Mucosa of descending colon (tissue), 3 donors: ENCODE measurements around the gene WDR37. TPM values are rescaled to one million over a fixed set of nuclear protein-coding genes. Genes with fewer than 3 reads are reported as not detected.
"Not testable (repeated sequence)": the region's sequence is repeated elsewhere in the genome, so short reads cannot be mapped to it uniquely, and the experiment has no call there.

Source experiments
- ATAC-seq: fragments of 200-7000 bp; cut with Tn5 transposase; one replicate; pipeline ENCODE4 v1.9.1; 2020; ENCODE audit warnings: mild to moderate bottlenecking, moderate library complexity
- DNase-seq, 3 donors: peaks; one replicate each; pipeline ENCODE4 v3.0.0-alpha.2; 2020
- H3K36me3 ChIP-seq: fragments of 200-600 bp; one replicate; pipeline ENCODE4 v1.8.0; 2021; ENCODE audit warnings: low read depth, mild to moderate bottlenecking
- H3K4me1 ChIP-seq: fragments of 200-600 bp; one replicate; pipeline ENCODE4 v1.8.0; 2021; ENCODE audit warnings: low read depth, mild to moderate bottlenecking
- H3K4me3 ChIP-seq: fragments of 200-600 bp; one replicate; pipeline ENCODE4 v1.8.0; 2021; ENCODE audit warnings: mild to moderate bottlenecking
- H3K9me3 ChIP-seq: fragments of 200-600 bp; one replicate; pipeline ENCODE4 v1.8.0; 2021; ENCODE audit warnings: mild to moderate bottlenecking
- intact Hi-C, 2 donors: fragments of 100-400 bp; cut with DNase I in 1 of 2; cut with micrococcal nuclease in 1 of 2; formaldehyde crosslinking; loops; one replicate each; pipeline versions ENCODE4 v1.11.0 to v1.11.1; 2022; cut with DNase I, micrococcal nuclease
- total RNA-seq, 3 donors: library from RNA; stranded (reverse); fragmentation: NEBNext Ultra II Directional in 2 of 3; extraction: Animal tissue kit (Norgen Biotek cat#: 25700) in 2 of 3; gene quantifications; one replicate each; pipeline versions ENCODE4 v1.2.1 to v1.2.4, GENCODE V29; 2021 to 2023
- TF ChIP-seq, protein P1 (sequence below): fragments of 200-600 bp; IDR thresholded peaks from one replicate; pipeline ENCODE4 v1.8.0; 2022; ENCODE audit warnings: antibody characterized with exemption, mild to moderate bottlenecking
- donor health status: DM: no; HTN: no; CAD: no; lungs with moderate emphysema.
- donor health status: DM: no; HTN: no; CAD: no.
- donor health status: DM: no; HTN: yes; CAD: no.

WDR37 gene
- total RNA-seq, 3 donors from 2014 or later: 18.3 to 24.1 (median 20.8) TPM

DNA sequence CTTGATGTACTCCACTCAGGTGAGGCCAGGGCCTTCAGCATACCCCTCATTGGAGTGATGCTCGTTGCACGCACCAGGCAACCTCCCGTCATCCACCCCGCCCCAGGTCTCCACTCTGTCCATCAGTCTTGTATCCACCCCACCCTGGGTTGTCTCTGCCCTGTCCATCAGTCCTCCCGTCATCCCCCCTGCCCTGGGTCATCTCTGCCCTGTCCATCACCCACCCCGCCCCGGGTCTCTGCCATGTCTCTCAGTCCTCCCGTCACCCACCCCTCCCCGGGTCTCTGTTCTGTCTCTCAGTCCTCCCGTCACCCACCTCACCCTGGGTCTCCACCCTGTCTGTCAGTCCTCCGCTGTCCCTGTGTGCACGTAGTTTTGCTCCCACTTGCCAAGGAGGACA lies 59.9 kb downstream of the WDR37 start:
- ATAC-seq: no peak
- no peak overlapping the region for H3K4me3 ChIP-seq
- no peak for DNase-seq
- TF ChIP-seq, protein P1, sequence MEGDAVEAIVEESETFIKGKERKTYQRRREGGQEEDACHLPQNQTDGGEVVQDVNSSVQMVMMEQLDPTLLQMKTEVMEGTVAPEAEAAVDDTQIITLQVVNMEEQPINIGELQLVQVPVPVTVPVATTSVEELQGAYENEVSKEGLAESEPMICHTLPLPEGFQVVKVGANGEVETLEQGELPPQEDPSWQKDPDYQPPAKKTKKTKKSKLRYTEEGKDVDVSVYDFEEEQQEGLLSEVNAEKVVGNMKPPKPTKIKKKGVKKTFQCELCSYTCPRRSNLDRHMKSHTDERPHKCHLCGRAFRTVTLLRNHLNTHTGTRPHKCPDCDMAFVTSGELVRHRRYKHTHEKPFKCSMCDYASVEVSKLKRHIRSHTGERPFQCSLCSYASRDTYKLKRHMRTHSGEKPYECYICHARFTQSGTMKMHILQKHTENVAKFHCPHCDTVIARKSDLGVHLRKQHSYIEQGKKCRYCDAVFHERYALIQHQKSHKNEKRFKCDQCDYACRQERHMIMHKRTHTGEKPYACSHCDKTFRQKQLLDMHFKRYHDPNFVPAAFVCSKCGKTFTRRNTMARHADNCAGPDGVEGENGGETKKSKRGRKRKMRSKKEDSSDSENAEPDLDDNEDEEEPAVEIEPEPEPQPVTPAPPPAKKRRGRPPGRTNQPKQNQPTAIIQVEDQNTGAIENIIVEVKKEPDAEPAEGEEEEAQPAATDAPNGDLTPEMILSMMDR: no peak
- H3K36me3 ChIP-seq: no peaks in the 10 kb centered on the region
- no peaks in the 10 kb centered on the region for H3K9me3 ChIP-seq
- H3K4me1 ChIP-seq: peaks cover 20% of the 10 kb centered on the region
- intact Hi-C loops: no loop called here

DNA sequence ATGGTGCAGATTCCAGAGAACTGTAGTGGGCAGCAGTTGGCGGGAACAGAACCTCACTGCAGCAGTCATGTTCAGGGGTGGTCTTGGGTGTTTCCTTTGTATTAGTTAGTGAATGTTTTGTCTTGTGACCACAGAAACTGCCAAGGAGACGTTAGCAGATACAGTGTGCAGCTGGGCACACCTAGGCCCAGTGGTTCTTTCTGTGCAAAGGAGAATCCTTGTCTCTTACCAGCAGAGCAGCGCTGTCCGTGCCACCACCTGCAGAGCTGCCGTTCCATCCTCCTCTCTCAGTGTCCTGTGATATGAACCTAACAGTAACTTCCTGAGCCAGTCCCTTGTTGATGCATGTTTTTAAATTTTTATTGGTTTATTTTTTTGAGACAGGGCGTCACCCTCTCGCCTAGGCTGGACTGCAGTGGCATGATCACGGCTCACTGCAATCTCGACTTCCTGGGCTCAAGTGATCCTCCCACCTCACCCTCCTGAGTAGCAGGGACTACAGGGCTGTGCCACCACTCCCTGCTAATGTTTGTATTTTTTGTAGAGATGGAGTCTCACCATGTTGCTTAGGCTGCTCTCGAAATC lies 60.6 kb downstream of the WDR37 start:
- Histone ChIP-seq H3K4me1 (peaks cover 20% of the 10 kb centered on the region), H3K4me3 (no peak overlapping the region), H3K9me3 (no peaks in the 10 kb centered on the region), H3K36me3 (no peaks in the 10 kb centered on the region)
- intact Hi-C loops: no loop called here
- peak in 1 of 3 donors; percentile 25 for DNase-seq
- peak; percentile 72 for ATAC-seq
- TF ChIP-seq, protein P1: no peak

DNA sequence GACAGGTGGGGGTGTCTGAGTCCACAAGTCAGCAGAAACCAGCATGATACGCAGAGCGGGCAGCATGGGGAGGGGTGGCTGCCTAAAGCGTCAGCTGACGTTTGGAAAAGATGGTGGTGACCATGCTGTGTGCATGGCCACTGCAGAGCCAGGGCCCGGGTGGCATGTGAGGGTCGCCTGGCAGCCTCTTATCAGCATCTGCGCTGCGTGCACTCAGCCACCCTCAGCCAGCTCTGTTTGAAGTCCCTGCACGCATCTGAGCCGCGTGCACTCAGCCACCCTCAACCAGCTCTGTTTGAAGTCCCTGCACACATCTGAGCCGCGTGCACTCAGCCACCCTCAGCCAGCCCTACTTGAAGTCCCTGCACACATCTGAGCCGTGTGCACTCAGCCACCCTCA lies 61.5 kb downstream of the WDR37 start:
- Histone ChIP-seq H3K4me3 (no peak overlapping the region), H3K36me3 (no peaks in the 10 kb centered on the region), H3K4me1 (peaks cover 20% of the 10 kb centered on the region), H3K9me3 (no peaks in the 10 kb centered on the region)
- no peak for ATAC-seq
- intact Hi-C loops: no loop called here
- DNase-seq: no peak
- TF ChIP-seq, protein P1: no peak

DNA sequence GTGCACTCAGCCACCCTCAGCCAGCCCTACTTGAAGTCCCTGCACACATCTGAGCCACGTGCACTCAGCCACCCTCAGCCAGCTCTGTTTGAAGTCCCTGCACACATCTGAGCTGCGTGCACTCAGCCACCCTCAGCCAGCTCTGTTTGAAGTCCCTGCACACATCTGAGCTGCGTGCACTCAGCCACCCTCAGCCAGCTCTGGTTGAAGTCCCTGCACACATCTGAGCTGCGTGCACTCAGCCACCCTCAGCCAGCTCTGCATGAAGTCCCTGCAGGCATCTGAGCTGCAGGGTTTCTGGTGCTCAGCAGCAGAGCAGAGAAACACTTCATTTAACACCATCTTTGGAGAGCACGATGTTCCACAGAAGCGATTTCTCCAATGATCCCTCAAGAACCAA lies 62.1 kb downstream of the WDR37 start:
- intact Hi-C loops, H3K4me3 ChIP-seq, H3K36me3 ChIP-seq, H3K9me3 ChIP-seq, ATAC-seq, DNase-seq: not testable (repeated sequence)
- peaks cover 20% of the 10 kb centered on the region for H3K4me1 ChIP-seq

DNA sequence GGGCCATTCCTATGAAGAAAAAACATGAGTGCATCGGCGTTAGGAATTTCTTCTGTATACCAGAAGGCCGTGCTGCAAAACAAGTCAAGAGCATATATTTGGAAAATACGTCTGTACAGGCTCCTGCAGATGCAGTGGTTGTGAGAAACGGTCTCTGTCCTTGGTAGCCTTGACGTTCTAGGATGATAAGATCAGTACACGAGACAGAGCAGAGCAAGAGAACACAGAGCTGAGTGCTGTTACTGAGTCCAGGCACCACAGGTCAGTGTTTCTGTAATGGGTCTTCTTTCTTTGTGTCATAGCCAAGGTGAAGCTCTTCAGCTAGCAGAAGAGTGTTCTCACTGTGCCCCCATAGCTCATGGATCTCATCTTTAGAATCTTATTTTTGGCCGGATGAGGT lies 62.8 kb downstream of the WDR37 start:
- H3K36me3 ChIP-seq: no peaks in the 10 kb centered on the region
- intact Hi-C loops: no loop called here
- no peak overlapping the region for H3K4me3 ChIP-seq
- no peaks in the 10 kb centered on the region for H3K9me3 ChIP-seq
- DNase-seq: no peak
- TF ChIP-seq, protein P1: no peak
- H3K4me1 ChIP-seq: peaks cover 20% of the 10 kb centered on the region
- no peak for ATAC-seq

DNA sequence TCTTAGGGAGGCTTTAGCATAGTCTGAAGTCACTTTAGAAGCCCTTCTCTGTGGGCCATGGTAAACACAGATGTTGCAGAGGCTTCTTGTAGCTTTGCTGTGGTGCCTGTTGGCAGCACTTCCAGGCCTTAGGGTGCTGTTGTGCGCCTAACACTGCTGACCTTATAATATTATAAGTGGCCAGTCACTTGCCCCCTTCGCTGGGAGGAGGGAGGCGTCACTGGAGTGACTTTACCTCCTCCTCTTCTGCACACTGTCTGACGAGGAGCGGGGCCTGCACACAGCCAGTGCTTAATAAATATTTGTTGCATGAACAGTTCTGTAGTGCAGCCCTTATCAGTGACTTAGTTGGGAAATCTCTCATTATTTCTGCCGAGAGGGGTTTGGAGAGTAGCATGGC lies 63.3 kb downstream of the WDR37 start:
- no peaks in the 10 kb centered on the region for H3K9me3 ChIP-seq
- no peaks in the 10 kb centered on the region for H3K36me3 ChIP-seq
- intact Hi-C loops: no loop called here
- TF ChIP-seq, protein P1: no peak
- DNase-seq: no peak
- H3K4me1 ChIP-seq: peaks cover 20% of the 10 kb centered on the region
- no peak overlapping the region for H3K4me3 ChIP-seq
- no peak for ATAC-seq
